MM.1S (cell line): ENCODE measurements around the gene RAD23B.

Experiments
- EZH2phosphoT487 ChIP-seq: fragments of 300-600 bp; sonication (generic); IDR thresholded peaks from 2 replicates; pipeline ENCODE4 v1.6.1; 2018; ENCODE audit warnings: antibody characterized with exemption, low read length
- TF ChIP-seq, protein P1 (sequence below): fragments of 300-600 bp; sonication (generic); IDR thresholded peaks from 2 replicates; pipeline ENCODE4 v1.5.1; 2016; ENCODE audit warnings: antibody characterized with exemption, low read length, mixed read lengths

DNA sequence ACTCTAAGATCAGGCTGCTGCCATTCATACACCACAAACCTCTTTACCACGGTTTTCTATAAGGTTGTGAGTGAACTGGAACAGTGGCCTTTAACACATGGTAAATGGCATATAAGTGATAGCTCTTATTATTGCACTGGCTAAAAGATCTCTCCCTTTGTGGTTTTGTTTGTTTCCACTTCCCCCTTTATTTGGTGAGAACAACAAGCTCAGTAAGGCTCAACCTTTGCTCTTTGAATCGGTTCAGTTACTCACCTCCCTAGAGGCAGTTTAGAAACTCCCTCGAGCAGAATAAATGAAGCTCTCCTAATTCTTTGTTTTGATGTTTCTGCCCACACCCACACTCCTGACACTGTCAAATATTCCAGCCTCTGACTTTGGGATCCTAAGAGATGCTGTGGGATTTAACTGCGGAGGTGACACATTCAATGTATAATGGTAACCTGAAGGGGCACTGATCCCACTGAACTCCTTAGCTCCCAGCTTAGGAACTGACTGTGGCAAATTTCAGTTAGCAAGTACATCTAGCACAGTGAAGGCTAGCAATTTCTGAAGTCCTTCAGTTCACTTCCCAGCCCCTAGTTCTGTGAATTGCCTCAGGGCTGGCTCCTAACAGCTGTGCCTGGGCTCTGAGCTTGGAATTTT is 22.5 kb upstream of the RAD23B start:
- TF ChIP-seq, protein P1, sequence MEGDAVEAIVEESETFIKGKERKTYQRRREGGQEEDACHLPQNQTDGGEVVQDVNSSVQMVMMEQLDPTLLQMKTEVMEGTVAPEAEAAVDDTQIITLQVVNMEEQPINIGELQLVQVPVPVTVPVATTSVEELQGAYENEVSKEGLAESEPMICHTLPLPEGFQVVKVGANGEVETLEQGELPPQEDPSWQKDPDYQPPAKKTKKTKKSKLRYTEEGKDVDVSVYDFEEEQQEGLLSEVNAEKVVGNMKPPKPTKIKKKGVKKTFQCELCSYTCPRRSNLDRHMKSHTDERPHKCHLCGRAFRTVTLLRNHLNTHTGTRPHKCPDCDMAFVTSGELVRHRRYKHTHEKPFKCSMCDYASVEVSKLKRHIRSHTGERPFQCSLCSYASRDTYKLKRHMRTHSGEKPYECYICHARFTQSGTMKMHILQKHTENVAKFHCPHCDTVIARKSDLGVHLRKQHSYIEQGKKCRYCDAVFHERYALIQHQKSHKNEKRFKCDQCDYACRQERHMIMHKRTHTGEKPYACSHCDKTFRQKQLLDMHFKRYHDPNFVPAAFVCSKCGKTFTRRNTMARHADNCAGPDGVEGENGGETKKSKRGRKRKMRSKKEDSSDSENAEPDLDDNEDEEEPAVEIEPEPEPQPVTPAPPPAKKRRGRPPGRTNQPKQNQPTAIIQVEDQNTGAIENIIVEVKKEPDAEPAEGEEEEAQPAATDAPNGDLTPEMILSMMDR: no peak
- no peak for TF ChIP-seq EZH2phosphoT487
